OCI-LY1 (cell line): ENCODE measurements around the gene WDR93.

ENCODE experiments used
- CTCF ChIP-seq: fragments of 200-600 bp; sonication (generic), shearing (Covaris generic); IDR thresholded peaks from 2 replicates; pipeline ENCODE4 v1.5.1; 2017; ENCODE audit warnings: mild to moderate bottlenecking, antibody characterized with exemption, low read length, moderate library complexity, mixed read lengths
- EZH2 ChIP-seq: fragments of 200-600 bp; sonication (generic), shearing (Covaris generic); IDR thresholded peaks from 2 replicates; pipeline ENCODE4 v1.8.0; 2017; ENCODE audit warnings: borderline replicate concordance, mixed run types, mild to moderate bottlenecking, antibody characterized with exemption, low read length, moderate library complexity, mixed read lengths

DNA sequence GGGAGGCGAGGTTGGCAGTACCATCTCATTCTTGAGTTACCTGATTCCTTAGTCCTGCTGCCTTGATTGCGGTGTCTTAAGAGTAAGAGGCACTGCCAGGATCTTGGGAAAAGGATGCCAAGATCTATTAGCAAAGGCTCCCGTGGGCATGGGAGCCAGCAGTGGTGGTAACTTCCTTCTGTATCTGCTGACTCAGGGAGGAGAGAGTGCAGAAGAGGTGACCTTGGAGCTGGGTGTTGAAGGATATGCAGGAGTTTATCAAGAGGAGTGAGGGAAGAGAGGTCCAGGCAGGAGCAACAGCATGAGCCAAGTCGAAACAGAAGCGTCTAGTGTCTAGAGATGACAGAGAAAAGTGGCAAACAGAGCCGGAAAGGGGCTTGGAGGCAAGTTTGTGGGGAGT, 90.0 kb downstream of the WDR93 start:
- TF ChIP-seq CTCF: no peak
- TF ChIP-seq EZH2: no peak
